ENCODE results near the gene KCNK16.

The KCNK16 gene

DNA sequence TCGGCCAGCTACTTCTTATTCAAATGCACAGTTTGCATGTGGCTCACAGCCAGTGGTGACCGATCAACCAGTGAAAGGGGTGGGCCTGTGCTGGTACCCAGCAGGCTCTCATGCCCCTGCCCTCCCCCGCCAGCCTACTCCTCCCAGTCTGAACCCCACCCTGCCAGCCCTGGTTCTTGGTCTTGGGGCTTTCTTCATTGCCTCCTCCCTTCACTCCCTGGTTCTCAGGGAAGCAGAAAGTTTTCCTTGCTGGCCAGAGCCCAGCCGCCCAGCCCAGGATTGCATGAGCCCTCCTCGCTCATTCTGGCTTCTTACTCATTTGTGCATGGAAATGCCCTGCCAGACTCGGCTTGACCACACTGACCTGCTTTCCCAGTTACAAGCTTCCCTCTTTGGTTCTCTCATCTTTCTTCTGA is 49.1 kb downstream of the KCNK16 start:
- DNase-seq = no peak
- H3K27ac Mint-ChIP-seq = no peak overlapping the region
- H3K4me1 Mint-ChIP-seq (ENCODE audit: low read depth in 2 of 2) = peaks cover 0 to 2% of the 10 kb centered on the region in 2 donors
- peaks cover 6 to 24% of the 10 kb centered on the region in 2 donors for H3K27me3 Mint-ChIP-seq
- no peaks in the 10 kb centered on the region for H3K36me3 Mint-ChIP-seq (ENCODE audit: insufficient read depth)
- no peaks in the 10 kb centered on the region for H3K9me3 Mint-ChIP-seq
- no peak overlapping the region for H3K4me3 Mint-ChIP-seq
- ATAC-seq (replicated peaks) = no peak

DNA sequence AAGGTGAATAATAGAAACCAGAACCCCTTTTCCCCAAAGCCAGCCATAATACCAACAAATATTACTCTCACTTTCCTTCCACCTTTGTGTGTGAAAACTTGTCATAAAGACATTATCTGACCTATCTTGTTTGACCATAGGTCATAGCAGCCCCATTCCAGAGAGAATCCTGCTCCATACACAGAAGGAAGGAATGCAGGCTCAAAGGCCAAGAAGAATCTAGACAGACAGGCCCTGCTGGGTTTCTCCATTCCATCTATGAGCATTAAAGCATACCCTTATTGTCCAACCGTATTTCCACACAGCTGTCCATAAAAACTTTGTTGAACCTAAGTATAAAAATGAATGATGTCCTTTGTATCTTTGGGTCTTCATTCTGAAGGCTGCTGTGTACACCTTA is 52.5 kb downstream of the KCNK16 start:
- DNase-seq (no peak), ATAC-seq (replicated peaks) (no peak)
- peaks cover 0 to 29% of the 10 kb centered on the region in 2 donors for H3K27me3 Mint-ChIP-seq
- H3K4me3 Mint-ChIP-seq = no peak overlapping the region
- peaks cover 0 to 2% of the 10 kb centered on the region in 2 donors for H3K4me1 Mint-ChIP-seq (ENCODE audit: low read depth in 2 of 2)
- no peak overlapping the region for H3K27ac Mint-ChIP-seq
- no peaks in the 10 kb centered on the region for H3K9me3 Mint-ChIP-seq
- H3K36me3 Mint-ChIP-seq (ENCODE audit: insufficient read depth) = no peaks in the 10 kb centered on the region

DNA sequence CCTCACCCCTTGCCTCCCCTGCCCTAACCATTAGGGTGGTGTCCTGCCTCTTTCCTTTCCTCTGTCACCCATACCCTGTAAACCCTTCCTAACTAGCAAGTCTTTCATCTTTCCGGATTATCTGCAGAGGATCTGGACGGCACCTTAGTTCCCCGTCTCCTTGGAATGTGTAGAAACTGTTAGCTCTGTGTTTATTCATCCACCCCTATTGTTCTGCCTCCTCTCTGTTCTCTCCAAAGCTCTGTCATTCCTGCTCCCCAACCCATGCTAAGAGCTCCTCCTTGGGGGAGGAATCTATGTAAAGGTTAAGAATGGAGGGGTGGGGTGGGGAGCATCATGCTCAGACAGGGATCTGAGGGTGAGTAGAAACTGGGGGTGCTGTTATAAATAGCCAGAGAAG is 53.8 kb downstream of the KCNK16 start:
- Mint-ChIP-seq H3K36me3 (ENCODE audit: insufficient read depth) (no peaks in the 10 kb centered on the region), H3K27ac (no peak overlapping the region), H3K27me3 (peaks cover 0 to 25% of the 10 kb centered on the region in 2 donors), H3K9me3 (no peaks in the 10 kb centered on the region), H3K4me1 (ENCODE audit: low read depth in 2 of 2) (peaks cover 0 to 2% of the 10 kb centered on the region in 2 donors), H3K4me3 (no peak overlapping the region)
- ATAC-seq (replicated peaks) (no peak), DNase-seq (no peak)

DNA sequence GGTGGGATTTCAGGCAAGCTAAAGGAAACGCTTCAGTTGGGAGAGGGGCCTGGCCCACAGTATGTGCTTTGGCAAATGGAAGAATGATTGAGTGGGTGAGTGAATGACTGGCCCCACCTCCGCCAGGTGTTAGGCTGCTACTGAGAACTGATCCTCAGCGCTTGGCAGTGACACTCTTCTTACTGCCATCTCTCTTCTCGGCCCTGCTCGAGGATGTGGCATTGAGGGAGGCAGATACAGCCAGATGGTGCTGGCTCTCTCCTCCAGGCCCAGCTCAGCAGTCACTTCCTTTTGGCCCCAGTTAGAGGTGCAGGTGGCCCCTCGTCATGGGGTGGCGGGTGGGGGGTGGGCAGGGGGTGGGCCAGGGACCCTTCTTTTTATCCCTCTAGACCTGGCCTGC is 54.3 kb downstream of the KCNK16 start:
- H3K4me1 Mint-ChIP-seq (ENCODE audit: low read depth in 2 of 2) = peaks cover 0 to 2% of the 10 kb centered on the region in 2 donors
- no peaks in the 10 kb centered on the region for H3K36me3 Mint-ChIP-seq (ENCODE audit: insufficient read depth)
- ATAC-seq (replicated peaks) = no peak
- H3K27ac Mint-ChIP-seq = no peak overlapping the region
- no peak overlapping the region for H3K4me3 Mint-ChIP-seq
- H3K9me3 Mint-ChIP-seq = no peaks in the 10 kb centered on the region
- no peak for DNase-seq
- H3K27me3 Mint-ChIP-seq = peaks cover 0 to 20% of the 10 kb centered on the region in 2 donors

DNA sequence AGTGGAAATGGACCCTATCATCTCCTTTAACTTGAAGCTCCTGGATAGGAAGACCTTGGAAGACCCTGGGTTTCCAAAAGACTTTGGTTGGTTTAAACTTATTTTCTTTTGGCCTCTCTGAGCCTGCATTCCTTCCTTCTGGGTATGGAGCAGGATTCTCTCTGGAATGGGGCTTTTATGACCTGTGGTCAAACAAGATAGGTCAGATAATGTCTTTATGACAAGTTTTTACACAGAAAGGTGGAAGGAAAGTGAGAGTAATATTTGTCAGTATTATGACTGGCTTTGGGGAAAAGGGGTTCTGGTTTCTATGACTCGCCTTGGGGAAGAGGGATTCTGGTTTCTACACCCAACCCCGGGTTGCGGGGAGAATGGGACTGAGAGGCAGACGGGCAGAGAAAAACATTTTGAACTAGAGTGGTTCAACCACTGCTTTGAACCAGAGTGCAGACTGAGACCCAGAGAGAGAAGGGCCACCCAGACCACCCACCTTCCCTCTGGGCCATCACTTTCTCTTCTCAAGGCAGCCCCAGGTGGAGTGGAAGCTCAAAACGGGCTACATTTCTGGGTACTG is 55.6 kb downstream of the KCNK16 start:
- DNase-seq = no peak
- peaks cover 0 to 2% of the 10 kb centered on the region in 2 donors for H3K4me1 Mint-ChIP-seq (ENCODE audit: low read depth in 2 of 2)
- no peaks in the 10 kb centered on the region for H3K9me3 Mint-ChIP-seq
- H3K36me3 Mint-ChIP-seq (ENCODE audit: insufficient read depth) = no peaks in the 10 kb centered on the region
- H3K4me3 Mint-ChIP-seq = no peak overlapping the region
- ATAC-seq (replicated peaks) = no peak
- peaks cover 5 to 27% of the 10 kb centered on the region in 2 donors for H3K27me3 Mint-ChIP-seq
- no peak overlapping the region for H3K27ac Mint-ChIP-seq

DNA sequence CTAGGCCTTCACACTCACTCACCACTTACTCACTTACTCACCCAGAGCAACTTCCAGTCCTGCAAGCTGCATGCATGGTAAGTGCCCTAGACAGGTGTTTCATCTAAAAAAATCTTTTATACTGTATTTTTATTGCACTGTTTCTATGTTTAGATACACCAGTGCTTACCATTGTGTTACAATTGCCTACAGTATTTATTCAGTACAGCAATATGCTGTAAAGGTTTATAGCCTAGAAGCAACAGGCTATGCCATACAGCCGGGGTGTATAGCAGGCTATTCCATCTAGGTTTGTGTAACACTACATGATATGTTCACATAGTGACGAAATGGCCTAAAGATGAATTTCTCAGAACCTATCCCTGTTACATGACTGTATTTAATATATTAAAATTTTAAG is 56.1 kb downstream of the KCNK16 start:
- H3K9me3 Mint-ChIP-seq = no peaks in the 10 kb centered on the region
- peaks cover 0 to 2% of the 10 kb centered on the region in 2 donors for H3K4me1 Mint-ChIP-seq (ENCODE audit: low read depth in 2 of 2)
- no peaks in the 10 kb centered on the region for H3K36me3 Mint-ChIP-seq (ENCODE audit: insufficient read depth)
- H3K27me3 Mint-ChIP-seq = peaks cover 10 to 32% of the 10 kb centered on the region in 2 donors
- H3K4me3 Mint-ChIP-seq = no peak overlapping the region
- no peak for ATAC-seq (replicated peaks)
- no peak for DNase-seq
- H3K27ac Mint-ChIP-seq = no peak overlapping the region
